A673 (cell line): ENCODE results near the gene LRP8. TPM values are rescaled to one million over a fixed set of nuclear protein-coding genes. Genes with fewer than 3 reads are reported as not detected.

Experiments used
- total RNA-seq: library from RNA; stranded (reverse); gene quantifications from 2 replicates; pipeline ENCODE4 v1.2.3, GENCODE V29; 2021

Gene LRP8
- total RNA-seq, 1 experiment from 2014 or later: 24.7 TPM

Other genes starting within 250 kb of the LRP8 start
- not detected in 2 replicates for gene SLC1A7, start 185.4 kb downstream of the LRP8 start, total RNA-seq
- gene CPT2, start 131.2 kb downstream of the LRP8 start, total RNA-seq: 17.0 and 18.7 TPM in 2 replicates
- gene CZIB, start 107.4 kb downstream of the LRP8 start, total RNA-seq: 53.8 and 56.7 TPM in 2 replicates
- gene MAGOH, start 89.6 kb downstream of the LRP8 start, total RNA-seq: 75.1 and 76.3 TPM in 2 replicates
- not detected in 2 replicates for gene DMRTB1, start 131.3 kb upstream of the LRP8 start, total RNA-seq